Erythroblast (primary cell): ENCODE measurements around the gene LRRK2.
"Not testable (repeated sequence)": the region's sequence is repeated elsewhere in the genome, so short reads cannot be mapped to it uniquely, and the experiment has no call there.

ENCODE experiments used
- DNase-seq, 2 experiments: peaks; one replicate each; lab custom pipeline; 2025; lab: John Stamatoyannopoulos, UW
- GATA1 ChIP-seq: IDR thresholded peaks from 2 replicates; pipeline ENCODE4 v1.6.1; 2011; ENCODE audit warnings: low read depth, mild to moderate bottlenecking, control low read depth, low read length, moderate library complexity
- POLR2A ChIP-seq: IDR thresholded peaks from 2 replicates; pipeline ENCODE4 v1.6.1; 2011; ENCODE audit warnings: mild to moderate bottlenecking, low read length

Gene LRRK2

GRCh38 chr12:40225984-40226602 lies 1.3 kb downstream of the LRRK2 start:
- DNase-seq = no peak
- TF ChIP-seq POLR2A = no peak
- TF ChIP-seq GATA1 = no peak

GRCh38 chr12:40226705-40227104 lies 1.9 kb downstream of the LRRK2 start:
- peak in 1 of 2 experiments; percentile 4 for DNase-seq

GRCh38 chr12:40227447-40227846 lies 2.6 kb downstream of the LRRK2 start:
- TF ChIP-seq POLR2A (no peak), GATA1 (no peak)
- DNase-seq = no peak

More at GRCh38 chr12:40226705-40227104, 1.9 kb downstream of the LRRK2 start:
- TF ChIP-seq POLR2A (no peak), GATA1 (no peak)

- TF ChIP-seq POLR2A = no peak
- no peak for TF ChIP-seq GATA1
- DNase-seq = no peak
These were observed 3.9 kb downstream of the LRRK2 start for GRCh38 chr12:40228727-40229126.

- DNase-seq = no peak
- TF ChIP-seq GATA1 (no peak), POLR2A (no peak)
These were observed 5.2 kb downstream of the LRRK2 start for GRCh38 chr12:40229690-40230651.

GRCh38 chr12:40232602-40233001 lies 7.8 kb downstream of the LRRK2 start:
- TF ChIP-seq GATA1 (no peak), POLR2A (no peak)
- DNase-seq = no peak

GRCh38 chr12:40233741-40234367 lies 9.1 kb downstream of the LRRK2 start:
- no peak for TF ChIP-seq GATA1
- no peak for DNase-seq

GRCh38 chr12:40236357-40236850 lies 11.6 kb downstream of the LRRK2 start:
- no peak for TF ChIP-seq POLR2A
- TF ChIP-seq GATA1 = no peak
- DNase-seq = no peak

GRCh38 chr12:40238266-40238902 lies 13.6 kb downstream of the LRRK2 start:
- no peak for TF ChIP-seq POLR2A
- TF ChIP-seq GATA1 = no peak
- no peak for DNase-seq

GRCh38 chr12:40238979-40239378 lies 14.2 kb downstream of the LRRK2 start:
- TF ChIP-seq POLR2A = no peak
- no peak for TF ChIP-seq GATA1
- DNase-seq = no peak

GRCh38 chr12:40240779-40241178 lies 16.0 kb downstream of the LRRK2 start:
- no peak for DNase-seq
- TF ChIP-seq POLR2A (no peak), GATA1 (no peak)

GRCh38 chr12:40241741-40242140 lies 16.9 kb downstream of the LRRK2 start:
- no peak for DNase-seq
- no peak for TF ChIP-seq GATA1
- no peak for TF ChIP-seq POLR2A

GRCh38 chr12:40244526-40245156 lies 19.8 kb downstream of the LRRK2 start:
- DNase-seq = not testable (repeated sequence)

GRCh38 chr12:40248034-40248433 lies 23.2 kb downstream of the LRRK2 start:
- no peak for DNase-seq
- TF ChIP-seq POLR2A (no peak), GATA1 (no peak)
